Measurements from ENCODE around the gene UBC. TPM values are rescaled to one million over a fixed set of nuclear protein-coding genes. Genes with fewer than 3 reads are reported as not detected.

UBC gene
- total and polyA plus RNA-seq, 9 of the 15 experiments (the other 6 are each of a cell fraction or from before 2014, with no cell fraction given): 533 to 1,153 (median 813) TPM

- TF ChIP-seq ZBTB40 (IDR thresholded peaks at IDR 0.05) (peak; percentile 85), ZBTB40 (CRISPR knock-in tag; IDR thresholded peaks at IDR 0.05) (peak; percentile 10; the same call in 1 of the 2 replicates), NRF1 (conservative IDR thresholded peaks at IDR 0.05 in 1 of 2, IDR thresholded peaks at IDR 0.05 in 1 of 2) (peak; percentile 0 to 7; a peak in 1 of 4 replicates), ARID3A (IDR thresholded peaks at IDR 0.05; ENCODE audit: borderline replicate concordance, low read depth, low read length) (no peak), ZNF121 (CRISPR knock-in tag; conservative IDR thresholded peaks at IDR 0.05) (peak; percentile 80), ZNF778 (CRISPR knock-in tag; IDR thresholded peaks at IDR 0.05) (no peak), SAFB (IDR thresholded peaks at IDR 0.05; ENCODE audit: borderline replicate concordance, low read depth, low read length) (0 out of 2 replicates have a peak, but pooled peaks have one; percentile 41), NUFIP1 (IDR thresholded peaks at IDR 0.05; ENCODE audit: partially characterized antibody) (no peak), ZNF124 (CRISPR knock-in tag; IDR thresholded peaks at IDR 0.05) (no peak), ARID2 (IDR thresholded peaks at IDR 0.05) (peak; percentile 47; the same call in 1 of the 2 replicates), NFE2 (IDR thresholded peaks at IDR 0.05; ENCODE audit: low read depth) (no peak; the same call in 1 of the 2 replicates), ARNT (IDR thresholded peaks at IDR 0.05) (peak; percentile 98 to 99), ZNF444 (CRISPR knock-in tag; IDR thresholded peaks at IDR 0.05) (no peak), POLR2A (conservative IDR thresholded peaks at IDR 0.05) (peak; percentile 100), ZFX (CRISPR knock-in tag; IDR thresholded peaks at IDR 0.05) (peak; percentile 70), PML (IDR thresholded peaks at IDR 0.05; ENCODE audit: low read length) (peak; percentile 99), TRIM24 (IDR thresholded peaks at IDR 0.05) (peak; percentile 77 to 86), MAFF (IDR thresholded peaks at IDR 0.05; ENCODE audit: low read length) (no peak; the same call in 1 of the 2 replicates), ZNF408 (CRISPR knock-in tag; IDR thresholded peaks at IDR 0.05; ENCODE audit: low read depth) (no peak), ZNF143 (CRISPR knock-in tag; IDR thresholded peaks at IDR 0.05) (no peak)
Measured at GRCh38 chr12:124914392-124915238, at the start of gene UBC (continued).

Data from K562 (cell line).